Activated naive CD8-positive, alpha-beta T cell treated with anti-CD3 and anti-CD28 coated beads, Interleukin-2, amount 10 ng/mL, durations not matched to agents 7 days and 5 days (primary cell): Measurements from ENCODE around the gene CPNE4. TPM values are rescaled to one million over a fixed set of nuclear protein-coding genes. Genes with fewer than 3 reads are reported as not detected.

Experiments used
- ATAC-seq: fragments of 150-1000 bp; cut with Tn5 transposase; one replicate; pipeline ENCODE4 v1.10.0; 2021; ENCODE audit warnings: low read depth, moderate library complexity
- POLR2A ChIA-PET: fragments of 350-600 bp; sonication (Branson Sonifier 250); formaldehyde crosslinking; loops from one replicate; lab custom pipeline; 2021; ENCODE audit warnings: antibody characterized with exemption; lab: Charles Lee
- DNase-seq: peaks from one replicate; pipeline ENCODE4 v3.0.0; 2021
- H3K27ac Mint-ChIP-seq: one replicate; pipeline ENCODE4 v1.8.0; 2022; ENCODE audit warnings: mild to moderate bottlenecking, mixed read lengths
- H3K27me3 Mint-ChIP-seq: one replicate; pipeline ENCODE4 v1.8.0; 2022; ENCODE audit warnings: mild to moderate bottlenecking, moderate library complexity, mixed read lengths
- H3K36me3 Mint-ChIP-seq: one replicate; pipeline ENCODE4 v1.8.0; 2021; ENCODE audit warnings: mild to moderate bottlenecking, mixed read lengths
- H3K4me1 Mint-ChIP-seq: one replicate; pipeline ENCODE4 v1.8.0; 2021; ENCODE audit warnings: mixed read lengths
- H3K4me3 Mint-ChIP-seq: one replicate; pipeline ENCODE4 v1.8.0; 2022; ENCODE audit warnings: mild to moderate bottlenecking, moderate library complexity, mixed read lengths
- H3K9me3 Mint-ChIP-seq: one replicate; pipeline ENCODE4 v1.8.0; 2021; ENCODE audit warnings: mixed read lengths
- total RNA-seq, 2 experiments: library from RNA; stranded (reverse); gene quantifications; one replicate each; pipeline ENCODE4 v1.2.3, GENCODE V29; 2021

Gene CPNE4
- total RNA-seq, 2 experiments from 2014 or later = not detected

DNA sequence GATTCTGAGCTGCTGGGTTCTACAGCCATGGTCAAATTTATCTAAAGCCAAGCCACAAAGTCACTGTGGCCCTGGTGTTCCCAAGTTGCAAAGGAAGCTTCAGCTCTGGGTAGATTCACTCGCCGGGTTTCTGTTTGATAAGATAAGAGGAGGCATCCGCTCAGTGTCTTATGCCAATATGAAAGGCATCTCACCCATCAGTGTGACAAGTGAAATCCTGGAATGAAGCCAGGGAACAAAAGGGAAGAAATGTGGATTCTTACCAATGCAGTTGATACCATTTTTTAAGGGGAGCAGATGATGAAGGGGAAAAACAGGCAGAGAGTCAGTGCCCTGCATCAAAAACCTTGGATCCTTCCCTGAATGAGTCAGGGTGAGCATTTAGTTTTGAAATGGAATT, 2.8 kb upstream of the CPNE4 start:
- H3K9me3 Mint-ChIP-seq = no peaks in the 10 kb centered on the region
- DNase-seq (no peak), ATAC-seq (no peak)
- no peaks in the 10 kb centered on the region for H3K36me3 Mint-ChIP-seq
- POLR2A ChIA-PET = no interaction called here
- H3K27me3 Mint-ChIP-seq = peaks cover 32% of the 10 kb centered on the region
- no peak overlapping the region for H3K4me3 Mint-ChIP-seq
- no peak overlapping the region for H3K27ac Mint-ChIP-seq
- peaks cover 6% of the 10 kb centered on the region for H3K4me1 Mint-ChIP-seq

DNA sequence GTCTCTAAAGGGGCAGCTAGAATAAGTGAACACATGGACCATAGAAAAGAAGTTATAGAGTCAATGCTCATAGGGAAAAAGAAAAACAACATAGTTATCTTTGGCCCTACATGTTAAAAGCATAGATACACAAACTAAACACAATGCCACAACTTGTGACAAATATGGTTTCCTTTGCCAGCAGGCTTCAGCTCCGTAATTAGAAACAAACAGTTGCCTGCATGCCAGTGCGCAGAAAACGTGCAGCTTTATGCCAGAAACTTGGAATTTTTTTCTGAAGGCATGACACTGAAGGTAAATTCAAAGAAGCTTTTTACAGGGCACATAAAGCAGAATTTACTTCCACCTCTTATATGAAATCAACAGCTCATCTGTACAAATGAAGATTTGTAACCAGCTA, 2.2 kb upstream of the CPNE4 start:
- Mint-ChIP-seq H3K27ac (no peak overlapping the region), H3K27me3 (peaks cover 36% of the 10 kb centered on the region), H3K4me1 (peaks cover 6% of the 10 kb centered on the region), H3K4me3 (no peak overlapping the region), H3K36me3 (no peaks in the 10 kb centered on the region), H3K9me3 (no peaks in the 10 kb centered on the region)
- no peak for ATAC-seq
- DNase-seq = no peak
- POLR2A ChIA-PET = no interaction called here

DNA sequence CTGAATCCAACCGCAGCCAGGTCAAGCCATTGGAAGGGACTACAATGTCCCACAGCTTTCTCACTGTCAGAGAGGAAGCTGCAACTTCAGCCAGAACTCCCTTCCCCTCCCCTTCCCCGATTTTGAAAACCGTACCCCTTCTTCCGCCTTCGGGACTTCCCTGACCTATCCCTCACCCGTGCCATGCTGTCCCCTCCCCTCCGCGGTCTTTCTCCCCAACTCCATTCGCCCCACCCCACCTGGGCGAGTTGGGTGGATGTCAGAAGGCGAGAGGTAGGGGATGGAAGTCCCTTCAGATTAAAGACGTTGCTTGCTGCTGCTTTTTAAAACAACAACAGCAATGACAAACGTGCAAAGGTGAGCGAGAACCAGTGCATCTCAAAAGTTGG, 723 bp downstream of the CPNE4 start:
- ATAC-seq (no peak), DNase-seq (no peak)
- peaks cover 52% of the 10 kb centered on the region for H3K27me3 Mint-ChIP-seq
- H3K36me3 Mint-ChIP-seq = no peaks in the 10 kb centered on the region
- no peaks in the 10 kb centered on the region for H3K9me3 Mint-ChIP-seq
- no peak overlapping the region for H3K27ac Mint-ChIP-seq
- no peak overlapping the region for H3K4me3 Mint-ChIP-seq
- H3K4me1 Mint-ChIP-seq = peaks cover 6% of the 10 kb centered on the region
- POLR2A ChIA-PET = no interaction called here

DNA sequence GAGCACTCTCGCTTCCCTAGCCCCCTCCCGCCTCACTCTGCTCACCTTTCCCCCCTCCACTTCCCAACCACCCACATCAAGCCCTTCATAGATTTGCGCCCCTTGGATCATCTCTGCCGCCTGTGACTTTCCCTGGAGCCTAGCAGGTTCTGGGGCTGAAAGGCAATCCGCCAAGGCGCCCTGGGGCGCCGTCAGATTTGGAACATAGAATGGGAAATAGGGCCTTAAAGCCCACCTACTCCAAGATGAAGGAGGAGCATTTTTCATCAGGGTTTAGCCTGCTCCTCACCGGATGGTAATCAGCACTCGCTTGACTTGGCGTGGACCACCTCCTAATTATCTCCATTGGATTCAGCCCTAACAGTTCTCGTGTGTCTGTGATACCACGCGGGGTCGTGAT, 1.3 kb downstream of the CPNE4 start:
- POLR2A ChIA-PET = no interaction called here
- Mint-ChIP-seq H3K4me1 (peaks cover 6% of the 10 kb centered on the region), H3K9me3 (no peaks in the 10 kb centered on the region), H3K27ac (no peak overlapping the region), H3K36me3 (no peaks in the 10 kb centered on the region), H3K4me3 (no peak overlapping the region), H3K27me3 (peaks cover 52% of the 10 kb centered on the region)
- ATAC-seq = no peak
- DNase-seq = no peak

DNA sequence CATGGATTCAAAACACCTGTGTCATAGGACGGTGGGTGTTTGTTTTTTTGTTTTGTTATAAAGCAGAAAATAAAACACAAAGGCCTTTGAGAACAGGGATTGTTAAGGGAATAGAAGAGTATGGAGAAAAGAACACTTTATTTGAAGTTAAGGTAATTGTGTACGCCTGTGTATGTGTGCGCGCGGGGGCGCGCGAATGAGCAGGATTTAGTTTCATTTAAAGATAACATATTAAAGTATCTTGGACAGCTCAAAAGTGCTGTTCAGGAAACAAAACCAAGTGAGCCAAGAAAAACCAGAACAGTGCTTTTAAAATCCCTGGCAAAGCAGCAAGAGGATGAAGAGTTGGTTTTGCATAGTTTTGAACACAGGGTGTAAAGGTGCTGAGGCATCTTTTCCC, 1.9 kb downstream of the CPNE4 start:
- H3K27me3 Mint-ChIP-seq = peaks cover 52% of the 10 kb centered on the region
- ATAC-seq (no peak), DNase-seq (no peak)
- H3K4me3 Mint-ChIP-seq = no peak overlapping the region
- POLR2A ChIA-PET = no interaction called here
- H3K9me3 Mint-ChIP-seq = no peaks in the 10 kb centered on the region
- H3K4me1 Mint-ChIP-seq = peaks cover 6% of the 10 kb centered on the region
- no peak overlapping the region for H3K27ac Mint-ChIP-seq
- no peaks in the 10 kb centered on the region for H3K36me3 Mint-ChIP-seq

DNA sequence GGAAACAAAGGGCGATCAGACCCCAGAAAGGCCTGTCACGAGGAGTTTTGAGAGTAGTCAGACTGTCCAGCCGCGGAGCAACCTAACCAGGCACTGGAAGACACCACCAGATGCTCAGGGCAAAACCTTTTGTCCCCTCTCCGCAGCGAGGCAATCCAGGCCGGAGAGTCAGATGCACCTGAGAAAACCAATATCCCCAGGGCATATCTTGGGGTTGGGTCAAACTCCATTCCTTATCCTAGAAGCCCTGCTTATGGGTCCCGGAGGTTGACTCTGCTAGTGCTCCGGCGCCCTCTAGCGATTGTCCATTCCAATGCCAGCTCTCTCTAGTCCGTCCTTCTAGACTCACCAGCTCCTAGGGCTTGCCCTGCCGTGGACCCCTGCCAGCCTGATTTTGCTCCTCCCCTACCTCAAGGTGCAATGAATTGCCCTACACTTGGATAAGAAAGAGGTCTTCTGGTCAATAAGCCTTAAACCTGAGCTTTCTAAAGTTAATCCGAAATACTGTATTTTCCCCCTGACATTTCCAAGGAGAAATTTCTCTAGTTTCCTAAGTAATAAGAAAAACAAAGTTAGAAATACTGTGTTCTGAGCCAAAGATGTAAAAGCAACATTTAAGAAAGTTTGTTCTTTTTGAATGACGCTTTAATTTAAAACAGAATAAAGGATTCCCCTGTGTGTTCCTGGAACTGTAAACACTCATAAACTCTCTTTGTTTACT, 5.5 kb downstream of the CPNE4 start:
- Mint-ChIP-seq H3K4me1 (peaks cover 3% of the 10 kb centered on the region), H3K27me3 (peaks cover 38% of the 10 kb centered on the region), H3K4me3 (no peak overlapping the region), H3K9me3 (no peaks in the 10 kb centered on the region), H3K27ac (no peak overlapping the region), H3K36me3 (no peaks in the 10 kb centered on the region)
- peak; percentile 62 for DNase-seq
- POLR2A ChIA-PET = no interaction called here
- peak; percentile 72 for ATAC-seq

DNA sequence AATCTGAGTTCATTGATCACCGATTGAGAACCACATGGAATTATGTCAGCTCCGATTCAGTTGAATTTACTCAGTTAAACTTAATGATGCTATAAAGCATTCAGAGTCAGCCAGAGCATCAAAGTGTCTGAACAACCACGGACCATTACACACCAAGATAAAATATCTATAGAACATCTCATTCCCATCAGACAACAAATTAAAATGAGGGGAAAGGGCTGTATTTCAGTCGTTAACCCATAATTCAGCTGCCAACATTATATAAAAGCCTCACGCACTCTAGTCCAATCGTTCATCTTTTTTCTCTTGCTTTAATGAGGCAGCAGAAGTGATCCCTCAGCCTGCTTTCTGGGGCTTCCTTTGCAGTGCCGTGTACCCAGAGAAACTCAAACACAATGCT, 11.9 kb downstream of the CPNE4 start:
- Mint-ChIP-seq H3K27me3 (peaks cover 3% of the 10 kb centered on the region), H3K27ac (no peak overlapping the region), H3K4me1 (no peaks in the 10 kb centered on the region), H3K9me3 (no peaks in the 10 kb centered on the region), H3K36me3 (no peaks in the 10 kb centered on the region), H3K4me3 (no peak overlapping the region)
- ATAC-seq (no peak), DNase-seq (no peak)
- POLR2A ChIA-PET = no interaction called here

DNA sequence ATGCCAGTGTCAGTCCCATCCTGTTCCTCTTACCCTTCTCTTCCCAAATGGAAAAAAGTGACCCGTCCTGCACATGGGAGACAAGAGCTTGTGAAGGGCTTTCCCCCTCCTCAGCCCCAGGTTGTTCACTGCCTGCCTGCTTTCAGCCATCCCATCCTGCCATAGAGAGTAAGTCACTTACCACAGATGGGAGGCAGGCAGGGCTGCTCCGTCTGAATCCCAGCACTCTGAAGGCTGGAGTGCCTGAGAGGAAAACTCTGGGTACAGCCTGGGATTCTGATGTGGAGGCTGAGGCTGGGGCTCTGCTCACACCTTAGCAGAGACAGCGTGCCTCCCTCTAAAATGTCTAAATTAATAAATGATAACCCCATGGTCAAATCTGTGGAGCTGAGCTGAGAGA, 14.8 kb downstream of the CPNE4 start:
- no peak for DNase-seq
- Mint-ChIP-seq H3K36me3 (no peaks in the 10 kb centered on the region), H3K9me3 (no peaks in the 10 kb centered on the region), H3K27me3 (peaks cover 3% of the 10 kb centered on the region), H3K4me1 (no peaks in the 10 kb centered on the region), H3K4me3 (no peak overlapping the region), H3K27ac (no peak overlapping the region)
- POLR2A ChIA-PET = no interaction called here
- ATAC-seq = no peak

DNA sequence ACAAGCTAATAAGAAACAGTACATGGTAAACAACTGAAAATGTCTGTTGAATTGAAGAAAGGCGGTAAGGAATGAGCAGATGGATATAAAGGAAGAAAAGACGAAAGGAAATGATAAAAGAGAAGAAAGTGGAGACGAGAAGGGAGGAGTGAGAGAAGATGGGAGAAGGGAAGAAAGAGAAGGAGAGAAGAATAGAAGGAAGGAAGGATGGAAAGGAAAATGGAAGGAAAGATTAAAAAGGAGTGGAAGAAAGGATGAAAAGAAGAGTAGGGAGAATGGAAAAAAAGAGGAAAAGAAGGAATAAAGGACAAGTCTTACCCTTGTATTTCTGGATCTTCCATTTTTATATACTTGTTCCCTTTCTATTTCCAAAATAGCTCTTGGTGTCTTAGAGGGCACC, 17.7 kb downstream of the CPNE4 start:
- Mint-ChIP-seq H3K4me1 (no peaks in the 10 kb centered on the region), H3K36me3 (no peaks in the 10 kb centered on the region), H3K9me3 (no peaks in the 10 kb centered on the region), H3K4me3 (no peak overlapping the region), H3K27me3 (peaks cover 3% of the 10 kb centered on the region), H3K27ac (no peak overlapping the region)
- DNase-seq = no peak
- POLR2A ChIA-PET = no interaction called here
- no peak for ATAC-seq

DNA sequence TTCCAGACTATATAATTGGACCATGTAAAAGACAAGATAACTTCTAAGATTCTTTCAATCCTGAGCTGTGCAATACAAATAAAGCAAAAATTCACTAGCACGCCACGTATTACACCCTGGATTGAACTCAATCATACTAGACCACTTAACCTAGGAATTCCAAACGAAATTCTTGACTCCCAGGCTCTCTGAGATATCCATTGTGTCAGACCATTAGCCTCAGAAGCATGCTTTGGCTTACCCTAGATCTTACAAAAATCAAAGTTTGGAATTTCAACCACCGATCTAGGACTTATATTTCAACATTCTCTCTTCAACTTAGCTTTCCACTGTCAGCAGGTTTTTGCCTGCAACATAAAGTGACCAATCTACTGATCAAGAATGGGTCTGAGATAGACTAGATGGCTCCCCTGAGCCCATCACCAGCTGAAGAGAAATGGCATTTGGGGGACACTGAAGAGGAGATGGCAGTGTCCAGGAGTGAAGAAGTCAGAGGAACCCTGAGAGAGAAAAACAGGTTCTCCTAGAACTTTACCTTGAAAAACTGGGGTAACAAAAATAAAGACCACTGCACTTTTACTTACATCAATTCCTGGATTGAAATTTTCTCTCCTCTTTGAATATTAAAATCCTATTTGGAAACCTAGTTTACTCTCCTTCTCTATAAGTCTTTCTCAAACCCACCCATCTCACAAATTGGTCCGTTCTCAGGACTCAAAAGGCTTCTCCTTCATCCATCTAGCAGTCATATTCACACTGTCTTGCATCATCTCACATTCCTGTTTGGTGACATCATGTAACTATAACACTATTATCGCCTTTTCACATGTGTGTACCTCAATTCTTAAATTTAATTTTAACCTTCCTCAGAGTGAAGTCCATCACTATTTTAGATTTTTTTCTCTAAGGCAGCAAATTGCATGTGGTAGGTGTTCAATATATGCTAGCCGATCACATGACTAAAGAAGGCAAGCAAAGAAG, 18.5 kb downstream of the CPNE4 start:
- POLR2A ChIA-PET = no interaction called here
- peaks cover 3% of the 10 kb centered on the region for H3K27me3 Mint-ChIP-seq
- no peak for ATAC-seq

DNA sequence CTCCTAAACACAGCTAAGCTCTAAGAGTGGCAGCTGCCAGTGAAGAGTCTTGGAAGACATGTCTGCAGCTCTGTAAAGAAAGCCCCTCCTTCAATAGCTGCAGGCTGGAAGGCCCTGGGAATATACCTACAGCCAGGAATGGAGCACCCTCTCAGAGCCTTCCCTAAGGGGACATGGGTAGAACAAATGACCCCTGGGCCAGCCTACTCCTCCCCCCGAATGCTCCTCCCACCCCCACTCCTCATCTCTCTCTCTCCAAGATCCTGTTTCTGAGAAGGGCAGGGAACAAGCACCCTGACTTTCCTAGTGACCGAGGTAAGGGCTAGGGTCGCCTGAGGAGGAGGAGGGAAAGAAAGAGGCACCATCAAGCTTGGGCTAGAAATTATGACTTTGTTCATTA, 20.7 kb downstream of the CPNE4 start:
- no peak for ATAC-seq
- POLR2A ChIA-PET = no interaction called here
- H3K27me3 Mint-ChIP-seq = peaks cover 3% of the 10 kb centered on the region

More for the DNA sequence above, 18.5 kb downstream of the CPNE4 start:
- no peak for DNase-seq
- Mint-ChIP-seq H3K27ac (no peak overlapping the region), H3K36me3 (no peaks in the 10 kb centered on the region), H3K4me3 (no peak overlapping the region), H3K4me1 (no peaks in the 10 kb centered on the region), H3K9me3 (no peaks in the 10 kb centered on the region)

DNA sequence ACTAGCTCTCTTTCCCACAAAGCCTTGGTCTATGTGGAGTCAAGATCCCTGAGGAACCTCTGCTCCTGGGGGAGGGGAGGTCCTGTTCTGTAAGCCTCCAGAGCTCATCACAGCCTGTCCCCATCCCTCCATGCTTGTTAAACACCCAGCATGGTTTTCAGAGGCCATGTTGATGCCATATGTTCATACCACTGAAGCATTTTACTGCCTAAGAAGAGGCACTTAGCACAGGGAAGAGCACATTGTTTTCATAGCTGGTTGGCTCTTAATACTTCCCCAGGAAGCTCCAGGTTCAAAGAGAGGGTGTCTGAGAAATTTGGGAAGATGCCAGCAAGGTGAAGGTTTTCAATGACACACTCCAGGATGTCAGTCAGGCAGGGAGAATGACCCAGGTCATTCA, 25.6 kb downstream of the CPNE4 start:
- H3K36me3 Mint-ChIP-seq = no peaks in the 10 kb centered on the region
- no peak overlapping the region for H3K27ac Mint-ChIP-seq
- DNase-seq (no peak), ATAC-seq (no peak)
- no peaks in the 10 kb centered on the region for H3K4me1 Mint-ChIP-seq
- POLR2A ChIA-PET = no interaction called here
- no peaks in the 10 kb centered on the region for H3K9me3 Mint-ChIP-seq
- no peaks in the 10 kb centered on the region for H3K27me3 Mint-ChIP-seq
- H3K4me3 Mint-ChIP-seq = no peak overlapping the region

More for the DNA sequence above, 20.7 kb downstream of the CPNE4 start:
- no peaks in the 10 kb centered on the region for H3K36me3 Mint-ChIP-seq
- no peaks in the 10 kb centered on the region for H3K4me1 Mint-ChIP-seq
- no peak overlapping the region for H3K27ac Mint-ChIP-seq
- no peak for DNase-seq
- H3K4me3 Mint-ChIP-seq = no peak overlapping the region
- H3K9me3 Mint-ChIP-seq = no peaks in the 10 kb centered on the region

DNA sequence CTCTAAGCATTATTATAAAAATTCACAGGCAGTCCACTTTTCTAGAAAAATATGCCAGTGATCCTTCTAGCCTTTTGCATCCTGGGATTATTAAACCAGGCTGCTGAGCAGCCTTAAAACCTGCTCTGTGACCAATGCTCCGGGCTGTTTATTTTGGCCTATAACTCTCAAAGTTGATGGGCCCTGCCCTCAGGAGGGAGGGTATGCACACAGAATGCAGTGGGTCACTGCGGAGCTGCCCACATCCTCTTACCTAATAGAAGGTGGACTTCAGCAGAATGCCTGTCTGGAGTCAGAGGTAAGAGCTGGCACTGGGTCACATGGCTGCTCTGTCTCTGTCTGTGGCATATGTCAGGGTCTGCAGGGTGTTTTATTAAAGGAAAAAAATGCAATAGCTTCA, 26.0 kb downstream of the CPNE4 start:
- Mint-ChIP-seq H3K4me1 (no peaks in the 10 kb centered on the region), H3K27me3 (no peaks in the 10 kb centered on the region), H3K4me3 (no peak overlapping the region), H3K27ac (no peak overlapping the region), H3K36me3 (no peaks in the 10 kb centered on the region), H3K9me3 (no peaks in the 10 kb centered on the region)
- POLR2A ChIA-PET = no interaction called here
- DNase-seq (no peak), ATAC-seq (no peak)

DNA sequence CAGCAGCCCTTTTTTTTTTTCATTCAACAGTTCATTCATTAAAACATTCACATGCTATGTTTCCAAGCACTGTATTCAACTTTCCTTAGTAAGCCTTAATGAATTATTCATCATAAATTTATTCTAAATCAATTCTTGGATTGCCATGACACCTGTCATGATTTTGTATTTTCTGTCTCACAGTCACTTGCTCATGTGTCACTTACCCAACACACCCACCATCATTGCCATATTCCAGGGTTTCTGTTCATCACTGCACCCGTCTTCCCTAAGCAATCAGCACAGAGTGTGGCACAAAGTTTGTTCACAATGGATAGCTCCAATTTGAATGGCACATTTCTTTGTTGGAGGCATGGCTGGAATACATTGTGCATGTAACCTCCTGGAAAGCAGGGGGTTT, 27.2 kb downstream of the CPNE4 start:
- H3K27me3 Mint-ChIP-seq = no peaks in the 10 kb centered on the region
- H3K4me1 Mint-ChIP-seq = no peaks in the 10 kb centered on the region
- no peaks in the 10 kb centered on the region for H3K9me3 Mint-ChIP-seq
- ATAC-seq = no peak
- no peaks in the 10 kb centered on the region for H3K36me3 Mint-ChIP-seq
- H3K27ac Mint-ChIP-seq = no peak overlapping the region
- no peak for DNase-seq
- POLR2A ChIA-PET = no interaction called here
- H3K4me3 Mint-ChIP-seq = no peak overlapping the region
